Measurements from ENCODE around the gene BCL3.

BCL3 gene

GRCh38 chr19:44807162-44807561 lies 58.7 kb downstream of the BCL3 start:
- Histone ChIP-seq H3K36me3 (ENCODE audit: control insufficient read depth, insufficient read depth, low read length) (no peaks in the 10 kb centered on the region), H3K27ac (peak overlapping the region; percentile 96)

GRCh38 chr19:44807652-44808462 lies 59.3 kb downstream of the BCL3 start:
- TF ChIP-seq CTCF (IDR thresholded peaks at IDR 0.05) = peak; percentile 53
- H3K4me2 ChIP-seq (ENCODE audit: low read length) = peak overlapping the region; percentile 89
- H3K9me3 ChIP-seq (ENCODE audit: control insufficient read depth, low read length) = no peaks in the 10 kb centered on the region
- no peaks in the 10 kb centered on the region for H3K27me3 ChIP-seq (ENCODE audit: control insufficient read depth, insufficient read depth, low read length)
- H3K36me3 ChIP-seq (ENCODE audit: control insufficient read depth, insufficient read depth, low read length) = no peaks in the 10 kb centered on the region
- H3K79me2 ChIP-seq = no peaks in the 10 kb centered on the region
- no peak overlapping the region for H3K9ac ChIP-seq
- peak overlapping the region; percentile 96 for H3K27ac ChIP-seq
- H3K4me3 ChIP-seq (ENCODE audit: low read depth, low read length) = peak overlapping the region; percentile 66
- H2AFZ ChIP-seq = peak overlapping the region; percentile 93
- peaks cover 18% of the 10 kb centered on the region for H3K4me1 ChIP-seq

More at GRCh38 chr19:44807162-44807561, 58.7 kb downstream of the BCL3 start:
- no peak overlapping the region for H3K4me2 ChIP-seq (ENCODE audit: low read length)
- H3K27me3 ChIP-seq (ENCODE audit: control insufficient read depth, insufficient read depth, low read length) = no peaks in the 10 kb centered on the region
- TF ChIP-seq CTCF (IDR thresholded peaks at IDR 0.05) = no peak
- no peak overlapping the region for H3K9ac ChIP-seq
- H3K79me2 ChIP-seq = no peaks in the 10 kb centered on the region
- H3K4me1 ChIP-seq = peaks cover 18% of the 10 kb centered on the region
- no peaks in the 10 kb centered on the region for H3K9me3 ChIP-seq (ENCODE audit: control insufficient read depth, low read length)
- H3K4me3 ChIP-seq (ENCODE audit: low read depth, low read length) = no peak overlapping the region
- H2AFZ ChIP-seq = peak overlapping the region; percentile 93

GRCh38 chr19:44808463-44809371 lies 60.2 kb downstream of the BCL3 start, which contains the start of gene BCAM:
BCAM (plus strand) TSS chr19:44809103; CDS start chr19:44809125, 22 bp downstream.
- Histone ChIP-seq H3K27me3 (ENCODE audit: control insufficient read depth, insufficient read depth, low read length) (no peaks in the 10 kb centered on the region), H3K27ac (peak within 1 kb of the TSS; percentile 96), H3K9ac (peak within 1 kb of the TSS; percentile 72), H2AFZ (peak within 1 kb of the TSS; percentile 96), H3K4me2 (ENCODE audit: low read length) (peak within 1 kb of the TSS; percentile 89), H3K79me2 (no peaks in the 10 kb centered on the region), H3K4me1 (peaks cover 18% of the 10 kb centered on the region), H3K4me3 (ENCODE audit: low read depth, low read length) (peak within 1 kb of the TSS; percentile 68), H3K36me3 (ENCODE audit: control insufficient read depth, insufficient read depth, low read length) (no peaks in the 10 kb centered on the region), H3K9me3 (ENCODE audit: control insufficient read depth, low read length) (no peaks in the 10 kb centered on the region)
- no peak for TF ChIP-seq CTCF (IDR thresholded peaks at IDR 0.05)

Data from parathyroid adenoma (tissue), 2 donors.